HCT116 (cell line): ENCODE results near the gene UBE3C. TPM values are rescaled to one million over a fixed set of nuclear protein-coding genes. Genes with fewer than 3 reads are reported as not detected.

ENCODE experiments used
- total RNA-seq: library from RNA; stranded (reverse); gene quantifications from one replicate; pipeline ENCODE4 v1.2.1, GENCODE V29; 2021; ENCODE audit not compliant: unreplicated experiment

The UBE3C gene
- total RNA-seq, 1 experiment from 2014 or later: 68.3 TPM

Other genes with a start within 250 kb of the UBE3C start
- gene LMBR1, start 245.7 kb upstream of the UBE3C start, total RNA-seq: 84.0 TPM
- gene NOM1, start 189.2 kb upstream of the UBE3C start, total RNA-seq: 35.4 TPM
- gene MNX1, start 128.3 kb upstream of the UBE3C start, total RNA-seq: 7.7 TPM
- gene DNAJB6, start 198.1 kb downstream of the UBE3C start, total RNA-seq: 82.5 TPM